Left ventricle myocardium superior (tissue), 1 donor: ENCODE data around the gene IL3RA. TPM values are rescaled to one million over a fixed set of nuclear protein-coding genes. Genes with fewer than 3 reads are reported as not detected.
A peak's percentile ranks its signal among the peaks of the same experiment; 100 is the strongest.
"Not testable (repeated sequence)": the region's sequence is repeated elsewhere in the genome, so short reads cannot be mapped to it uniquely, and the experiment has no call there.

Experiments
- ATAC-seq: fragments of 200-7000 bp; cut with Tn5 transposase; one replicate; pipeline ENCODE4 v1.9.1; 2020; ENCODE audit warnings: mild to moderate bottlenecking, moderate library complexity
- DNase-seq: peaks from one replicate; pipeline ENCODE4 v3.0.0-alpha.2; 2020
- intact Hi-C: fragments of 100-400 bp; cut with micrococcal nuclease; formaldehyde crosslinking; loops from one replicate; pipeline ENCODE4 v1.11.0; 2022
- long read RNA-seq: library from polyadenylated mRNA; unstranded; transcript quantifications from one replicate; pipeline ENCODE4 v2.0.0, GENCODE V29; 2021
- total RNA-seq: library from RNA; stranded (reverse); fragmentation: NEBNext Ultra II Directional; extraction: Animal tissue kit (Norgen Biotek cat#: 25700); gene quantifications from one replicate; pipeline ENCODE4 v1.2.1, GENCODE V29; 2021
- donor health status: DM: no; HTN: yes; CAD: no; lungs with severe emphysema.

Gene IL3RA
- total RNA-seq: 6.2 TPM
- long read RNA-seq, transcript IL3RA-201 (12 exons, 1,706 nt): major isoform, 7 of 11 reads
- long read RNA-seq, partial matches to known transcripts: 1 of 11 reads
- long read RNA-seq, other reads (novel, unspliced or antisense): 3 of 11 reads

DNA sequence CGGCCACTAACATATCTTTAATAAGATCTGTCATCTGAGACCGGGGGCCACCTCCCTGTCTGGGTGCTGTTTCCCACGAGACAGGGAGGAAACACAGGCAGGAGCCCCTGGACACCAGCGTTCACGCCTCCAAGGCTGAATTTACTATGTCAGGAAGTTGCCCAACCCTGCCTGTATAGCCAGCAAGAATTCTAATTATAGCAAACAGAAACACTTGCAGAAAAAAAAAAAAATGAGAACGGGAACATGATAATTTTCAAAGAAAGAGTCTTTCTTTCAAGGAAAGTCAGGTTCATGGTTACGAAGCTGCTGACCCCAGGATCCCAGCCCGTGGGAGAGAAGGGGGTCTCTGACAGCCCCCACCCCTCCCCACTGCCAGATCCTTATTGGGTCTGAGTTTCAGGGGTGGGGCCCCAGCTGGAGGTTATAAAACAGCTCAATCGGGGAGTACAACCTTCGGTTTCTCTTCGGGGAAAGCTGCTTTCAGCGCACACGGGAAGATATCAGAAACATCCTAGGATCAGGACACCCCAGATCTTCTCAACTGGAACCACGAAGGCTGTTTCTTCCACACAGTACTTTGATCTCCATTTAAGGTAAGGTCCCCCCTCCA is at the start of gene IL3RA:
IL3RA (plus strand) TSS at position 455 of the 613 bp plus-strand sequence. CDS start 4,981 bp downstream, outside the sequence.
- intact Hi-C loops: no loop called here
- ATAC-seq: peak; percentile 69
- DNase-seq: peak; percentile 30

DNA sequence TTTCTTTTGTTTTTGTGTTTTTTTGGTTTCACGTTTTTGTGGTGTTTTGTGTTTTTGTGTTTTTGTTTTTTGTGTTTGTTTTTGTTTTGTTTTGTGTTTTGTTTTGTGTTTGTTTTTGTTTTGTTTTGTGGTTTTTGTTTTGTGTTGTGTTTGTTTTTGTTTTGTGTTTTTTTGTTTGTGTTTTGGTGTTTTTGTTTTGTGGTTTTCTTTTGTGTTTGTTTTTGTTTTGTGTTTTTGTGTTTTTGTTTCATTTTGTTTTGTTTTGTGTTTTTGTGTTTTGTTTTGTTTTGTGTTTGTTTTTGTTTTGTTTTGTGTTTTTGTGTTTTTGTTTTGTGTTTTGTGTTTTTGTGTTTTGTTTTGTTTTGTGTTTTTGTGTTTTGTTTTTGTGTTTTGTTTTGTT is 47.0 kb upstream of the IL3RA start:
- intact Hi-C loops: no loop called here
- no peak for DNase-seq
- no peak for ATAC-seq

DNA sequence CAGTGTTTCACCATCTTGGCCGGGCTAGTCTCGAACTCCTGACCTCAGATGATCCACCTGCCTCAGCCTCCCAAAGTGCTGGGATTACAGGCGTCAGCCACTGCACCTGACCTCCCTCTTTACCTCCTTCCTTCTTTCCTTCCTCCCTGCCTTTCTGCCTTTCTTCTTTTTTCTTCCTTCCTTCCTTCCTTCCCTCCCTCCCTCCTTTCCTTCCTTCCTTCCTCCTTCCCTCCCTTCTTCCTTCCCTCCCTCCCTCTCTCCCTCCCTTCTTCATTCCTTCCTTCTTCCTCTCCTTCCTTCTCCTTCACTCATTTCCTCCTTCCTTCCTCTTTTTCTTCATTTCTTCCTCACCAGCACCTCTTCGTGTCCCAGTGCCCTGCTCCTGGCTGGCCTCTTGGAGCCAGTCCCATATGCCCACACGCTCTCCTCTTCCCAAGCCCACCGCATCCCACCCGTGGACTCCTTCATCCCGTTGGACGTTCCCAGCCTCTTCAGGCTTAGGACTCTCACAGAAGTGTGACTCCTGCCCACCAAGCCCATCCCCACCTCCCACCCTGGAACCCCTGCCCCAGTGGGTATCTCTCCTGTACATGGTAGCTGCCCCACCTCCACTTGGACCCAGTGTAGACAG is 45.4 kb upstream of the IL3RA start:
- intact Hi-C loops: no loop called here
- ATAC-seq (no peak), DNase-seq (no peak)

DNA sequence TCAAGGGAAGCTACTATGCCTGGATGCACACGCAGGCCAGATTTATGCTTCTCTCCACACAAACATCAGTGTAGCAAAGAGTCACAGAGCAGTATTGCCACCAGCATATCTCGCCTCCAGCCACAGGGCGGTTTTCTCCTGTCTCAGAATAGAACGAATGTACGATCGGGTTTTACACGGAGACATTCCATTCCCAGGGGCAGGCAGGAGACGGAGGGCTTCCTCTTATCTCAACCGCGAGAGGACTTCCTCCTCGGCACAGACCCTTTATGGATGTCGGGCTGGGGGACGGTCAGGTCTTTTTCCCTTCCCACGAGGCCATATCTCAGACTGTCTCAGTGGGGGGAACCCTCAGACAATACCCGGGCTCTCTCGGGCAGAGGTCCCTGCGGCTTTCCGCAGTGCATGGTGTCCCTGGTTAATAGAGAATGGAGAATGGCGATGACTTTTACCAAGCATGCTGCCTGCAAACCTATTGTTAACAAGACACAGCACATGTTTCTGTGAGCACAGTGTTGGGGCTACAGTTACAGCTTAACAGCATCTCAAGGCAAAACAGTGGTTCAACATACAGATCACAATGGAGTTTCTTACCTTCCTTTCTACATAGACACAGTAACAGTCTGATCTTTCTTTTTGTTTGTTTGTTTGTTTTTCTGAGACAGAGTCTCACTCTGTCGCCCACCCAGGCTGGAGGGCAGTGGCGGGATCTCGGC is 43.9 kb upstream of the IL3RA start:
- ATAC-seq (no peak), DNase-seq (no peak)
- intact Hi-C loops: no loop called here

DNA sequence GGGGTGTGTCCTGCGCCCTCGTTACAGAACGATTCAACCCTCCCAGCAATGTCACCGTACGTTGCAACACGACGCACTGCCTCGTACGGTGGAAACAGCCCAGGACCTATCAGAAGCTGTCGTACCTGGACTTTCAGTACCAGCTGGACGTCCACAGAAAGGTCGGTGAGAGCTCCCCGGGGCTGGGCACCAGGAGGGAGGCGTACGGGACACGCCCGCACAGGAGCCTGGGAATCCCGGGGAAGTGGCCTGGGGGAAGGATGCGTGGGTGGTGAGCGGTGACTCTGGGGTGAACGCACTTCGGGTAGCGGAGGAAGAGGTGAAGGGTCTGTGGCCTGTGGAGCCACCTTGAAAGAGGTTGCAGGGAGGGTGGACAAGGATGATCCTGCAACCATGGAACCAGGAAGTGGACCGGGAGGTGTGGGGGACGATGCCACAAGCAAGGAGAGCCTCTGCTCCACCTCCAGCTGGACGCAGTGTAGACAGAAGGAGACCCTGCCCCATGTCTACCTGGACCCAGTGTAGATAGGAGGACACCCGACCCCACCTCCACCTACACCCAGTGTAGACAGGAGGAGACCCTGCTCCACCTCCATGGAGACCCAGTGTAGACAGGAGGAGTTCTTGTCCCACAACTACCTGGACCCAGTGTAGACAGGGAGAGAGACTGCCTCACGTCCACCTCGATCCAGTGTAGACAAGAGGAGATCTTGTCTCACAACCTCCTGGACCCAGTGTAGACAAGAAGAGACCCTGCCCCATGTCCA is 42.1 kb upstream of the IL3RA start:
- intact Hi-C loops: no loop called here
- ATAC-seq (no peak), DNase-seq (no peak)

DNA sequence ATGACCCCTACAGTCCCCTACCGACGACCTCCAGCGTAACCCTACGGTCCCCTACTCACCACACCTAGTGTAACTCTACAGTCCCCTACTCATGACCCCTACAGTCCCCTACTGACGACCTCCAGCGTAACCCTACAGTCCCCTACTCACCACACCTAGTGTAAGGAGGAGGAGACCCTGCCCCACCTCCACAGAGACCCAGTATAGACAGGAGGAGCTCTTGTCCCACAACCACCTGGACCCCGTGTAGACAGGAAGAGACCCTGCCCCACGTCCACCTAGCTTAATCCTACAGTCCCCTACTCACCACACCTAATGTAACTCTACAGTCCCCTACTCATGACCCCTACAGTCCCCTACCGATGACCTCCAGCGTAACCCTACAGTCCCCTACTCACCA is 41.0 kb upstream of the IL3RA start:
- no peak for ATAC-seq
- intact Hi-C loops: no loop called here

DNA sequence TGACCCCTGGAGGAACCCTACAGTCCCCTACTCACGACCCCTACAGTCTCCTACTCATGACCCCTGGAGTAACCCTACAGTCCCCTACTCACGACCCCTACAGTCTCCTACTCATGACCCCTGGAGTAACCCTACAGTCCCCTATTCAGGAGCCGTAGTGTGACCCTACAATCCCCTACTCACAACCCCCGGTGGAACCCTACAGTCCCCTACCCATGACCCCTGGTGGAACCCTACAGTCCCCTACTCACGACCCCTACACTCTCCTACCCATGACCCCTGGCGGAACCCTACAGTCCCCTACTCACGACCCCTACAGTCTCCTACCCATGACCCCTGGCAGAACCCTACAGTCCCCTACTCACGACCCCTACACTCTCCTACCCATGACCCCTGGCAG is 39.0 kb upstream of the IL3RA start:
- intact Hi-C loops, DNase-seq, ATAC-seq: not testable (repeated sequence)

More for the DNA sequence above, 41.0 kb upstream of the IL3RA start:
- no peak for DNase-seq

DNA sequence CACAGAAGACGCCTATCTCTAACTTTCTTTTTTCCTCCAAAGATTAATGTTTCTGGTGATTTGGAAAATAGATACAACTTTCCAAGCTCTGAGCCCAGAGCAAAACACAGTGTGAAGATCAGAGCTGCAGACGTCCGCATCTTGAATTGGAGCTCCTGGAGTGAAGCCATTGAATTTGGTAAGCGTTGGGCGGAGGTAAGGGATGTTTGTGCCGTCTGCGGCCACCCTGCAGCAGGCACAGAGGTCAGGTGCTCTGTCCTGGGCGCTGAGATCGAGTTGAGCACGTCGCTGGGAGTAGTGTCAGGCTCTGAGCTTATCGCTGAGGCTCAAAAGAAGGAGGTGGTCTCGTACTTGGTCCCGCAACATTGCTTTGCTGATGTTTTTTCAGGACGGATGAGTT is 36.1 kb upstream of the IL3RA start:
- DNase-seq (no peak), ATAC-seq (no peak)
- intact Hi-C loops: no loop called here

DNA sequence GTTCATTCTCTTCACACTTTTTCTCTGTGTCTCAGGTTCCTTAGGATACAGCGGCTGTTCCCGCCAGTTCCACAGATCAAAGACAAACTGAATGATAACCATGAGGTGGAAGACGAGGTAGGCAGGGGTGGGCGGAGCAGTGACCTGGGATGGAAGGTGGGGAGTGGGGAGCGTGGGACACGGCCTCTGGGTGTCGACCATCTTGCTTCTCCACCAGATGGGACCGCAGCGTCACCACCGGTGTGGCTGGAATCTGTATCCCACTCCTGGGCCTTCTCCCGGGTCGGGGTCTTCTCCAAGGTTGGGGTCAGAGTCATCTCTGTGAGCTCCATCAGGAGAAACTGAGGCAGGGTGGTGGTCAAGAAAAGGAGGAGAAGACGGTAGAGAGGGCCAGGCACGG is 31.2 kb upstream of the IL3RA start:
- intact Hi-C loops: no loop called here
- no peak for DNase-seq

DNA sequence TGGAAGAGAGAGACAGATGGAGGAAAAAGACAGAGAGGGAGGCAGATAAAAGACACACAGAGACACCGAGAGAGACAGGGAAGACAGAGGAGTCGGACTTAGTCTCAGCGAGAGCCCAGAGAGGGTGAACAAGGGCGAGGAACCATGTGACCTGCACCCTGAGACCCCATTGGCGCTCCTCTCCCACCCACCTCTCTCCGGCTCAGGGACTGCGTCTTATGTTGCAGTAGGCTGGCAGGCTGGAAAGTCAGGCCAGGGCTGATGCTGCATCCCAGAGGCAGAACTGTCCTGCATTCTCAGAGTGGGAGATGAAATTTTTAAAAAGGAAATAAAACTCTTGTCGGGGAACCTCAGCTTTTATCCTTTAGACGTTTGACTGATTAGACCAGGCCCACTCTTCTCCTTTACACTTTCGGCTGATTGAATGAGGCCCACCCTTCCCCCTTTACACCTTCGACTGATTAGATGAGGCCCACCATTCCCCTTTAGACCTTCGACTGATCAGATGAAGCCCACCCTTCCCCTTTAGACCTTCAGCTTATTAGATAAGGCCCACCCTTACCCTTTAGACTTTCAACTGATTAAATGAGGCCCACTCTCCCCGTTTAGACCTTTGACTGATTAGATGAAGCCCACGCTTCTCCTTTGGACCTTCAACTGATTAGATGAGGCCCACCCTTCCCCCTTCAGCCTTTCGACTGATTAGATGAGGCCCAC is 29.5 kb upstream of the IL3RA start:
- no peak for ATAC-seq
- no peak for DNase-seq
- intact Hi-C loops: no loop called here

More for the DNA sequence above, 31.2 kb upstream of the IL3RA start:
- no peak for ATAC-seq

DNA sequence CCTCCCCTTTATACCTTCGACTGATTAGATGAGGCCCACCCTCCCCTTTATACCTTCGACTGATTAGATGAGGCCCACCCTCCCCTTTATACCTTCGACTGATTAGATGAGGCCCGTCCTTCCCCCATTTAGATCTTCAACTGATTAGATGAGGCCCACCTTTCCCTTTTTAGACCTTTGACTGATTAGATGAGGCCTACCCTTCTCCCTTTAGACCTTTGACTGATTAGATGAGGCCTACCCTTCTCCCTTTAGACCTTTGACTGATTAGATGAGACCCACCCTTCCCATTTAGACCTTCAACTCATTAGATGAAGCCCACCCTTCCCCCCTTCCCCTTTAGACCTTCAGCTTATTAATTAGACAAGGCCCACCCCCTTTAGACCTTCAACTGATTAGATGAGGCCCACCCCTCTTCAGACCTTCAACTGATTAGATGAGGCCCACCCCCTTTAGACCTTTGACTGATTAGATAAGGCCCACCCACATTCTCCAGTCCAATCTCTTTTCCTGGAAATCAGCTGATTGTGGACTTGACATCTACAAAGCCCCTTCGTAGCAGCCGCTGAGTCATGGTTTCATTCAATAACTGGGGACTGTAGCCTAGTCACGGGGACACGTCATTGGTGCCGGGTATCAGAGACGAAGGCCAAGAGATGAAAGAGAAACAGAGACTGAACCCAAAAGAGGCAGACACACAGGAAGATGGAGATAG is 28.8 kb upstream of the IL3RA start:
- ATAC-seq (no peak), DNase-seq (no peak)
- intact Hi-C loops: no loop called here

DNA sequence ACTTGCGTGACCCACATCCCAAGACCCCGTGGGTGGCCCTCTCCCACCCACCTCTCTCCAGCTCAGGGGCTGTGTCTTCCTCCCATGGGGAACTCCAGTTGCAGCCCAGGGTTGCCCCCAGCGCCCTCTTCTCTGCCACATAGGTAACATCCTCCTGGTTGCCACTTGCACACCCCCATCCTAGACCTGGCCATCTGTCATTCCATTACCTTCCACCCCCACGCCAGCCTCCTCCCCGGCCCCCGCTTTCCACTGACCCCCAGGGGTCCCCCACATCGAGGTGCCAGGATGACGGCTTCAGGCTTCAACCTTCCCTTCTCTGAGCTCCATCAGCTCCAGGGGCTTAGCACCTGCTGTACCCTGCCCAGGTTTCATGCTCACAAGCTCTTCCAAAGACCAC is 28.1 kb upstream of the IL3RA start:
- ATAC-seq: no peak
- no peak for DNase-seq
- intact Hi-C loops: no loop called here

DNA sequence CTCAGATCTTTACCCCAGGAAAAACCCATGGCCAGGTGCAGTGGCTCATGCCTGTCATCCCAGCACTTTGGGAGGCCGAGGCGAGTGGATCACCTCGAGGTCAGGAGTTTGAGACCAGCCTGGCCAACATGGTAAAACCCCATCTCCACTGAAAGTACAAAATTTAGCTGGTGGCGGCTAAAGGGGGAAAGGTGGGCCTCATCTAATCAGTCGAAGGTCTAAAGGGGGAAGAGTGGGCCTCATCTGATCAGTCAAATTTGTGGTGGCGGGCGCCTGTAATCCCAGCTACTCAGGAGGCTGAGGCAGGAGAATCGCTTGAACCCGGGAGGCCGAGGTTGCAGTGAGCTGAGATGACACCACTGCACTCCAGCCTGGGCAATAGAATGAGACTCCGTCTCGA is 27.7 kb upstream of the IL3RA start:
- ATAC-seq, DNase-seq, intact Hi-C loops: not testable (repeated sequence)

DNA sequence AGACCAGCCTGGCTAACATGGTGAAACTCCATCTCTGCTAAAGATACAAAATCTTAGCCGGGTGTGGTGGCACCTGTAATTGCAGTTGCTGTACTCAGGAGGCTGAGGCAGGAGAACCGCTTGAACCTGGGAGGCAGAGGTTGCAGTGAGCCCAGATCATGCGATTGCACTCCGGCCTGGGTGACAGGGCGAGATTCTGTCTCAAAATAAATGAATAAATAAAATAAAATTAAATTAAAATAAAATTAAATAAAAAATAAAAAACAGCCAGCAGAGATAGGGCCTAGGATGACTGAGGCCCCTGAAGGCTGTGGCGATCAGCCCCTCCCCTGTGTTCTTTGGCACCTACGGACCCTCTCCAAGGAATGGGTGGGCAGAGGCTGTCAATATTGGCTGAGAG is 22.8 kb upstream of the IL3RA start:
- ATAC-seq: no peak
- intact Hi-C loops: no loop called here
- no peak for DNase-seq

DNA sequence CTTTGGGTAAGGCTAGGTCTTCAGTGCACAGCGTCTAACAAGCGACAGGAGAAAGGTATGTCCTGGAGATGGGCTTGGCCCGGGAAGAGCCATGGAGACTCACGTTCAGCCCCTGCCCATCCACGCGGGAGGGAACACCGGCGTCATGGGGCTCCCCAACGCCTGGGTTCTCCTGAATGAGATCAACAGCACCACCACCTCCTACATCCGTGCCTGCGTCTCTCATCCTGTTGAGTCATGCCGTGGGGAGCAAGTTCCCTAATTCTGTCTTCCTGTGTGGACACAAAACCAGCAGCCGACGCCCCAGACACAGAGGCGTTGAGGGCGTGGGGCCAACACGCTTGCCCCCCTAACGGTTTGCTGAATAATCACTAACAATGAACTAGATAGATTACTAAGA is 20.1 kb upstream of the IL3RA start:
- intact Hi-C loops: no loop called here
- DNase-seq: peak; percentile 75
- peak; percentile 81 for ATAC-seq

DNA sequence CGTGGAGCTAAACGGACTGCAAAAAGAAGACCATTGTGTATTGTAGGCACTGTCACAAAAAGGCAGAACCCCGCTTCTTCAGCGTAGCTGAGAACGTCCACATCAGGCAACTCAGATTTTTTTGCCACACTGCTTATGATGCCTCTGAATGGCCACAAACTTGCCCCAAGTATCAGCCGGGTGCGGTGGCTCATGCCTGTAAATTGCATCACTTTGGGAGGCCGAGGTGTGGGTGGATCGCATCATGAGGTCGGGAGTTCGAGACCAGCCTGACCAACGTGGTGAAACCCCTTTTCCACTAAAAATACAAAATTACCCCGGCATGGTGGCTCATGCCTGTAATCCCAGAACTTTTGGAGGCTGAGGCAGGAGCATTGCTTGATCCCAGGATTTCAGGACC is 14.9 kb upstream of the IL3RA start:
- intact Hi-C loops: no loop called here
- DNase-seq (no peak), ATAC-seq (no peak)

DNA sequence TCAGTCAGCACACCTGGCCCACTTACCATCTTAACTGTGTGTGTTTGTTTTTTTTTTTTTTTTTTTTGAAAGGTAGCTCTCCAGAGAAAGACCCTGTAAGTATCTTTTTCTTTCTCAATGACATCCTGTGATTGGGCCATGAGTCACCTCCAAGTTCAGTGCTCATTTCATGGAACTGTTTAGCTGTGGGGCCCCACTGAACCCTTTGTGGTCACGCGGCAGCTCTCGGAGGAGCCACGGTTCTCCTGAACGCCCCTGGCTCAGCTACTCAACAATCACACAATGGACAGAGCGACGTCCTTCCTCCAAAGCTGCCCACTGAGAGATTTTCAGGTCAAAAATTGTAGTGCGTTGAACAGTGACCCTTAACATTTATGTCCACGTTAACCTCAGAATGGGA is 14.2 kb upstream of the IL3RA start:
- DNase-seq: no peak
- no peak for ATAC-seq
- intact Hi-C loops: no loop called here

DNA sequence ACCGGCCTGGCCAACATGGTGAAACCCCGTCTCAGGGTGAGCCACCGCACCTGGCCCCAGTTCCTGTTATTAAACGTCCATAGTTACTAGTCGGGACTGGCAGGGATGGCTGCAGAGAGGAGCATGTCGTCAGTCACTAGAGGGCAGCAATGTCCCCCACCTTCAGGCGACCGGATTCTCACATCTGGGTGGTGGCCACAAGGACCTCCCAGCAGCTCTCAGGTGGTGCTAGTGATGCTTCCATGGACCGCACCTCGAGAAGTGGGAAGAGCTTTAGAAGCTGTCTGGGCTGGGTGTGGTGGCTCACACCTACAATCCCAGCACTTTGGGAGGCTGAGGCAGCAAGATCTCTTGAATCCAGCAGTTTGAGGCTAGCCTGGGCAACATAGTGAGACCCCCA is 13.3 kb upstream of the IL3RA start:
- ATAC-seq: peak; percentile 43
- peak; percentile 37 for DNase-seq
- intact Hi-C loops: no loop called here
